GM21528 (cell line): ENCODE results near the gene RRAGC.

Source experiments
- ATAC-seq: cut with Tn5 transposase; IDR thresholded peaks from one replicate; pipeline ENCODE4 v1.9.1; 2021; ENCODE audit warnings: mild to moderate bottlenecking, moderate library complexity; ENCODE audit not compliant: unreplicated experiment, low FRiP score

The RRAGC gene

GRCh38 chr1:38859561-38860453 lies at the start of gene RRAGC:
Gene RRAGC (minus strand): TSS chr1:38859772. CDS start chr1:38859646, 126 bp downstream.
- peak; percentile 85 for ATAC-seq

- ATAC-seq, result no peak
These were observed 49.2 kb upstream of the RRAGC start for GRCh38 chr1:38908821-38909220.

GRCh38 chr1:38905985-38906384 lies 46.4 kb upstream of the RRAGC start:
- ATAC-seq, result no peak

GRCh38 chr1:38899560-38899959 lies 40.0 kb upstream of the RRAGC start:
- ATAC-seq, result no peak

GRCh38 chr1:38898653-38899230 lies 39.2 kb upstream of the RRAGC start:
- ATAC-seq, result no peak

- ATAC-seq, result no peak
These were observed 36.6 kb upstream of the RRAGC start for GRCh38 chr1:38896169-38896568.

GRCh38 chr1:38892976-38893375 lies 33.4 kb upstream of the RRAGC start:
- no peak for ATAC-seq

- ATAC-seq, result no peak
These were observed 32.2 kb upstream of the RRAGC start for GRCh38 chr1:38891753-38892152.

- no peak for ATAC-seq
These were observed 30.0 kb upstream of the RRAGC start for GRCh38 chr1:38889589-38889988.

GRCh38 chr1:38888423-38889333 lies 29.1 kb upstream of the RRAGC start:
- no peak for ATAC-seq

GRCh38 chr1:38885092-38885491 lies 25.5 kb upstream of the RRAGC start:
- no peak for ATAC-seq

GRCh38 chr1:38881487-38881886 lies 21.9 kb upstream of the RRAGC start, which contains the start of gene GJA9:
Gene GJA9 (minus strand): TSS chr1:38881587. CDS start chr1:38876098, 5,489 bp downstream.
- no peak for ATAC-seq

GRCh38 chr1:38875811-38876210 lies 16.2 kb upstream of the RRAGC start:
- no peak for ATAC-seq

GRCh38 chr1:38873027-38873969 lies 13.7 kb upstream of the RRAGC start, which contains the start of gene MYCBP:
Gene MYCBP (minus strand): TSS chr1:38873348. CDS start chr1:38873305, 43 bp downstream.
- ATAC-seq, result peak; percentile 91

- peak; percentile 29 for ATAC-seq
These were observed 12.9 kb upstream of the RRAGC start for GRCh38 chr1:38872401-38873026.

GRCh38 chr1:38870996-38871395 lies 11.4 kb upstream of the RRAGC start:
- ATAC-seq, result no peak

GRCh38 chr1:38867208-38867607 lies 7.6 kb upstream of the RRAGC start:
- no peak for ATAC-seq

GRCh38 chr1:38865112-38865715 lies 5.6 kb upstream of the RRAGC start:
- ATAC-seq, result no peak

- ATAC-seq, result no peak
These were observed 853 bp upstream of the RRAGC start for GRCh38 chr1:38860454-38860795.
